Limb (tissue), 2 donors: ENCODE measurements around the gene HS1BP3.

Experiments
- DNase-seq, 2 donors: peaks; one replicate each; pipeline ENCODE4 v3.0.0-alpha.2; 2016; ENCODE audit errors: extremely low spot score in 2 of 2

Gene HS1BP3

DNA sequence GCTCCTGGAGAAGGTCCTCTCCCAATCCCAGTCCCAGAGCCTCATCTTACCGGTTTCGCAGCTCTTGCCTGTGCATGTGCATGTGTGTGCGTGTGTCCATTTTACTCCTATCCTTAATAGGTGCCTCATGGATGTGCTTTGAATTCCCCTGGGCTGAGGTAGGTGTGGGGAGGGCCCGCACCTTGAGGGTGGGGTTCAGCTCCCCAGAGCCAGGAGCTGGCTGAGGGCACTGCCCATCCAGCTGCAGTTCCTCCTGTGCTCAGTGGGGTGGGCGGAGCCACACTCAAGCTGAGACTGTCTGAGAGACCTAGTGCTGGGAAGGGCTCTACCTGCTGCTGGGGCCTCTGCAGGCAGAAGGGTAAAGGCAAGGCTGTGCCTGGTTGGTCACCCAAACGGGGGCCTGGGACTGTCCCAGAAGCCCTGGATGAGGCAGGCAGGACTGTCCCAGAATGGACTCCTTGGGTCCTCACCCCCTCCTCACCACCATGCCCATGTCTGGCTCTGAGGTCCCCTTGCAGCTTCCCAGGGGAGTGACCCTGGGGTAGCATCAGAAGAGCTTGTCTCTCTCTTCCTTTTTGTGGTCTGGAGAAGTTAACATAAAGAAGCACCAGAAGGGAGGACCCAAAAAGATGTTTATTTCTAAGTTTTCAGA, 24.9 kb upstream of the HS1BP3 start:
- no peak for DNase-seq

DNA sequence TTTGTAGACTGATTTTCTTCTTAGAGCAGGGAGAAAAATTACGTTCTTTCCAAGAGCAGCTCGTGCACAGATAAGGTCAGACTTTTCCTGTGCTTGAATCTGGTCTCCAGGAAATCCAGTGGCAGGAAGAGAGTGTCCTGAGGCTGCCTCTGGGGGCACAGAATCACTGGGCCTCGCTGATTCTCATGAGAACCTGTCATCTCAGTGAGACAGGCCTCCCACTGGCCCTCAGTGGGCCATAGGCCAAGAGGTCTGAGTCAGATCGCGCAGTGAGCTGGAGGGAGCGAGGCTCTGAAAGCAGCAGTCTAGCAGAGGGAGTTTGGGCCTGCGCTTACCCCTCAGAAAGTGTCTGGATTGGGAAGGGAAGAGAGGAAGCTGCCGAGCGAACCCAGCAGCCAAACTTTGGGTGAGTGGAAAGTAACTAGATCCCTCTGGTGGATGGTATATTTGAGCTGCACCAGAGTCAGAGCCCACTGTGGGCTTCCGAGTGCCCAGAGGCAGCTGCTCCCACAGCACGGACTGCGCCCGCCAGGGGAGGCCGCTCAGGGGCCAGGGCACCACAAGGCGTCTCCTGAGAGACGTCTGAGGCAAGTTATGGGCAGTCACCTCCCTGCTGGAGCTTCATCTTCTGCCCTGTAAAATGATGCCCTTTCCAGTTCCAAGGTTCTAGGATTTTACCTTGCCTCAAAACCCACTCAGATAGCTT, 24.2 kb upstream of the HS1BP3 start:
- no peak for DNase-seq

DNA sequence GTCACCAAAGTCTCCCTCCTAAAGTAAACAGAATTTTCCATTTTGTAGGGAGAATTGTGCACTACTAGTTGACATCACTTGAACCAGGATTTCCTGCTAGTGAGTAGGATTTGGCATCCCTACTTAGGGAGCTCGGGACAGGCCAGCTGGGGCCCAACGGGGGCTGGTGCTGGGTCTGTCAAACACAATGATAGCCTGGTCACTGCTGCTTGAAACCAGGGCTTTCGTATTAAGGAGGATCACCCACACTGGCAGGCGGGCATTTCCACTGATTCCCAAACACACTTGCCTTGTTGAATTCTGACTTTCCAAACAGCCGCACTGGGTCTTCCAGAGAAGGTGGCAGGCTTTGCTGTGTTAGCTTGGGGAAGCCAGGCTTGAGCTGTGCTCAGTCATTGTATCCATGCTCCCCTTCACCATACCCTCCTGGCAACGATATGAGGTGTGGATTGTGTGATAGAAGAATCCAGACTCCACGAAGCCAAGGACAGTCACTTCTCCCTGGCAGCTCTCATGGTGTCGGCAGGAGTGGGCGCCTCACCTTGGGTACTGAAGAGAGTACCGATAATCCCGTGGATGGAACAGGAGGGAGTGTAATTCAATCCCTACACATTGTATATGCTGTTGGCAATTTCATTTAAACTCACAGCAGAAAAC, 23.5 kb upstream of the HS1BP3 start:
- no peak for DNase-seq

DNA sequence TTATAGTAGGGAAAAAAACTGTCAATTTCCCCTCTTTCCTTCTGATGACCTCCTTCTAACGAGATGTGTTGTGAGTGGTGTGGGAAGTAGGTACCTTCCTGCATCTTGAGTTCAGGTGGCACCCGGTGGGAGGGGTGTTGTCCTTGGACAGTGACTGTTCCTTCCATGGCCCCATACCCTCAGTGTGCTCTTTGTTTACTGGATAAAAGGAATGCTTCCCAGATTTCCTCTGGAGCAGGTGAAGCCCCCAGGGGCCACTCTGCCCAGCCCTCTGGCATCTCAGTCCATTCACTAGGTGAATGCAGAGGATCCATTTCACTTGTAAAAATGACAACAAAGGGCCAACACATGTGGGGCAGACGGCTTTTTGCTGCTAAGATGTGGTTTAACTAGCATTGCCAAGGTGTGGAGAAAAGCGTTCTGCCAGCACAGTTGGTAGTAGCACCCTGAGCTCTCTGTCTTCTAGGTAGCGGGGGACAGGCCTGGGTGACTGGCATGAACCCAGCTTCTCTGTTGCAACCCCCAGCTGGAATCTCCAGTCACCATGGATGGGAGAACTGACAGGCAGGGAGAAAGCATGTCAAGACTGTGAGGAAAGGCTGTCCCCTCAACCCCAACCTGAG, 22.9 kb upstream of the HS1BP3 start:
- no peak for DNase-seq

DNA sequence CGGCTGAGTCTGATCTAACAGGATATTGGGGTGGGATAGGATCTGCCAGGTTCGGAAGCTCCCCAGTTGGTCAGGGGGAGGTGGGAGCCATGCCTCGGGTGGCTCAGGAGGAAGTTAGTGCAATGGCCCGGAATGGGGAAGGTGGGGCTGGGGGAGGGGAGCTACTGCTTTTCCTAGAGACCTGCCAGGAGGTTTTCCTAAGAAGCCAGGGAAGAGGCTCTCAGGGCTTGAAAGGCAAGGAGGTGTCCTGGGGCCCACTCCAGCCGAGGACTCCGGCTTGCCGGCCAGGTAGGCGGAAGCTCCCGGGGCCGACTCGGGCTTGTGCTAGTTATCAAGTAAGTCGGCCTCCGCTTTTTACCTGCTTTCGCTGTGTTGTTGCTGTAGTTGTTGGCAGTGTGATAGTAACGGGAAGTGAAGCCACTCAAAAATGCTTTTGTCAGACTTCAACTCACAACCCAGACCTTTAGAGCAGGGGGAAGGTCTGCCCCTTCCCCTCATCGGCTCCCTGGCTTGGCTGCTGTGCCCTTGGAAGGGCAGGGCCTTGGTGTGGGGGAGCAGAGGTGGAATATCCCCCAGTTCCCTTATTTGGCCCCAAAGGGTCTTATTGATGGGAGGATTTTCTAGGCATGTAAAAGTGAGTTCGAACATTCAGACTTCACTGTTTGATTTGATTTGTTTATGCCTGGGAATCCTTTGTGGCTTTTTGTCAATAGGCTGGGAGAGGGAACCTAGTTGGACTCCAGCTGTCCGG, 21.5 kb upstream of the HS1BP3 start:
- DNase-seq: no peak

DNA sequence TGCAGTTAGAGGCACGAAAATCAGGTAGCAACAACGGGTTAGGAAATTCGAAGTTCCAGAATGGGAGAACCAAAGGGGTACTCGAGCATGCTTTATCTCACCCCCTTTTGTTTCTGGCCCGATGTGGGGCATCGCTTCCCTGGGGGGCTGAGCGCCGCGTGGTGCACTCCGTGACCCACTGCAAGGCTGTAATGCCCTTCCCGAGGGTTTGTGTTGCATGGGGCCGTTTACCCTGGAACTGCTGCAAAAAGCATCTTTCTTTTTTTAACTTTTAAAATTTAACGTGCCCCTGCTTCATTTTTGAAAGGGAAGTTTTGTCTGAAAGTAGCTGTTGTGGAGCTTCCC, 20.8 kb upstream of the HS1BP3 start:
- DNase-seq: no peak

DNA sequence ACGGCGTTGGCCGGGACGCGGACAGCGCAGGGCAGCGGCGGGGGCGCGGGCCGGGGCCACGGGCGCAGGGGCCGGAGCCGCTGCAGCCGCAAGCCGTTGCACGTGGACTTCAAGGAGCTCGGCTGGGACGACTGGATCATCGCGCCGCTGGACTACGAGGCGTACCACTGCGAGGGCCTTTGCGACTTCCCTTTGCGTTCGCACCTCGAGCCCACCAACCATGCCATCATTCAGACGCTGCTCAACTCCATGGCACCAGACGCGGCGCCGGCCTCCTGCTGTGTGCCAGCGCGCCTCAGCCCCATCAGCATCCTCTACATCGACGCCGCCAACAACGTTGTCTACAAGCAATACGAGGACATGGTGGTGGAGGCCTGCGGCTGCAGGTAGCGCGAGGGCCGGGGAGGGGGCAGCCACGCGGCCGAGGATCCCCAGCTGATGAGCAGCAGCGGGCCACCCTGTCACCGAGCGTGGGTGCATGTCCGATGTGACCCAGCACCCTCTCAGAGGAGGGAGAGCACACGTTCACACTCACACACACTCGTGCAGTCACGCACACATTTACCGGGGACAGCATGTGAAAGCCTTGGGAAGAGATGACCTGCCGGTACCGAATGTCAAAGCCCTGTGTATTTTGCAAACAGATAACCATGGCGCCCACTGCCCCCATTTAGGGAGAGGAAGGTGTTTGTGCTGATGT, 20.3 kb upstream of the HS1BP3 start:
- no peak for DNase-seq

DNA sequence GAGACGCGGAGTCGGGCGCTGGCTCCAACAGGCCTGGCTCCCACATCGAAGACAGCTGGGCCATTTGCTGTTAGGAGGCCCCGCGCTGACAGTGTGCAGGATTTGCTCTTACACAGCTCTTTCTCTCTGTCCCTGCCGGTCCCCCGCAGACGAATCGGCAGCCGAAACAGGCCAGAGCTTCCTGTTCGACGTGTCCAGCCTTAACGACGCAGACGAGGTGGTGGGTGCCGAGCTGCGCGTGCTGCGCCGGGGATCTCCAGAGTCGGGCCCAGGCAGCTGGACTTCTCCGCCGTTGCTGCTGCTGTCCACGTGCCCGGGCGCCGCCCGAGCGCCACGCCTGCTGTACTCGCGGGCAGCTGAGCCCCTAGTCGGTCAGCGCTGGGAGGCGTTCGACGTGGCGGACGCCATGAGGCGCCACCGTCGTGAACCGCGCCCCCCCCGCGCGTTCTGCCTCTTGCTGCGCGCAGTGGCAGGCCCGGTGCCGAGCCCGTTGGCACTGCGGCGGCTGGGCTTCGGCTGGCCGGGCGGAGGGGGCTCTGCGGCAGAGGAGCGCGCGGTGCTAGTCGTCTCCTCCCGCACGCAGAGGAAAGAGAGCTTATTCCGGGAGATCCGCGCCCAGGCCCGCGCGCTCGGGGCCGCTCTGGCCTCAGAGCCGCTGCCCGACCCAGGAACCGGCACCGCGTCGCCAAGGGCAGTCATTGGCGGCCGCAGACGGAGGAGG, 19.6 kb upstream of the HS1BP3 start:
- DNase-seq: no peak

DNA sequence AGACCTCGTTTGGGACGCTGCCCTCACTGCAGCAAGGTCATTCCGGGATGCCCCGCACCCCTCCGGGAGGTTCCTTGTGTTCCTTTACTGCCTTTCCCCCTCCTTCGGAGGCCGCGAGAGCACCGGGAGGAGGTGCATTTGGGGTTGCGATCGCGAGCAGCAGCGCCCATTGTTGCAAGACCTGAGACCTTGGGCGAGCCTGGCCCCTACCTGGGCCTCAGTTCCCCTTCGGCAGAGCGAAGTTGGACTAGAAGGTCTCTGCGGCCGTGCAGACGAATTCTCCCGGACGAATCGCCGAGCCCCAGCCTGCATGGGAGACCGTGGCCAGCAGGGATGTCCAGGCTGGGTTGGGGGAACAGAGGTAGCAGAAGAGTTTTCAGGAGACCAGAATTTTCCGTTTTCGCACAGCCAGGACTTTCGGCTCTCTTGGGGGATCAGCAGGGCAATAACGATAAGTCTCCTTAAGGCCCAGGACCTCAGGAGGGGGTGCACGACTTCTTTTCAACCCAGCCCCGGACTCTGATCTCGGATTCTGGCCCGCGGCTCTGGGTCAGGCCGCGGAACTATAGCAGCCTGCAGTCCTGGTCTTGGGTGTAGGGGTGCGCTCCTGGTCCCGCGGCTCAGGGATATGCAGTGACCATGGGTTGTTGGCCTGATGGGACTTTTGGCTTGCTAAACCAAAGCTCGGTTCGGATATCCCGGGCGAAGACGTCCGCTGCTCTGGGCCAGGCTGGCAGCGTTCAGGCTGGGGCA, 18.8 kb upstream of the HS1BP3 start:
- DNase-seq: no peak

DNA sequence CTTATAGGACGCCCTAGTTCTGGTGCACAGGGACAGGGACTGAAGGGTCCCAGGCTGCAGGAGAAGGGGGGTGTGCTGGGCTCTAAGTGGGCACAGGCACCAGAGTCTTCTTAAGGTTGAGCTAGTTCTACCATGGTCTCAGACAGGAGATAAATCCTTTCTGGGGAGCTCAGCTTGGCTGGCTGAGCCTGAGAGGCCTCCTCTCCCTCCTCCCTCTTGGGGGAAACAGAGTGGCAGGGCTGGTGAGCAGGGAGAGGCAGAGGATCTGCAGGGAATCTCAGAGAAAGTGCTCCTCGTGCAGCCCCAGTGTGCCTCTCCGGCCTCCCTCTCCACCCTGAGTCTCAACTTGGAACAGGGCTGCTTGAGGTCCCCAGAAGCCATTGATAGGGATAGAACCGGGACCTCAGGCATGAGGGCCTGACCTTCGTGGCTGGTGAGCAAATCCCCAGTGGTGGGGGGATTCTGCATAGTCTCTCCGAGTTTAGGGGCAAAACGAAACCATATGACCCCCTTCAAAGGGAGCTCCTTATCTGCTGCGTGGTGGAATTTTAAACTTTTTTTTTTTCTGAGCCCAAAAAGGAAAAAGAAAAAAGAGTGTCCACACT, 18.1 kb upstream of the HS1BP3 start:
- DNase-seq: no peak

DNA sequence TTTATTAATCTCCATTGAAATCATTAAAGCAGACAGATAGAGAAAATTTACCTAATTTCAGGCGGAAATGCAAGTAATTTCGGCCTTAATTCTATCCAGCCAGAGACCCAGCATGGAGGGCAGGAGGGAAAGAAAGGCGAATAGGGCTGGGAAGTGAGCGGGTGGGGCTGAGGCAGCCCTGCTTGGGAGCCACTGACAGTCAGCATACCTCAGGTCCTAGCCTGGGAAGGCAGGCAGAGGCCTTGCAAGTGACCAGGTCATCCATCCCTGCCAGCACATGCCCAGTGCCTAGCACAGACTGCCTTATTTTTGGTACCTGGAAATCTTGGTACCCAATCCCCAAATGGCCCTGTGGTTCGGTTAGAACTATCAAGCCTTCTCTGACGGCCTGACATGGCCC, 17.6 kb upstream of the HS1BP3 start:
- DNase-seq: no peak

DNA sequence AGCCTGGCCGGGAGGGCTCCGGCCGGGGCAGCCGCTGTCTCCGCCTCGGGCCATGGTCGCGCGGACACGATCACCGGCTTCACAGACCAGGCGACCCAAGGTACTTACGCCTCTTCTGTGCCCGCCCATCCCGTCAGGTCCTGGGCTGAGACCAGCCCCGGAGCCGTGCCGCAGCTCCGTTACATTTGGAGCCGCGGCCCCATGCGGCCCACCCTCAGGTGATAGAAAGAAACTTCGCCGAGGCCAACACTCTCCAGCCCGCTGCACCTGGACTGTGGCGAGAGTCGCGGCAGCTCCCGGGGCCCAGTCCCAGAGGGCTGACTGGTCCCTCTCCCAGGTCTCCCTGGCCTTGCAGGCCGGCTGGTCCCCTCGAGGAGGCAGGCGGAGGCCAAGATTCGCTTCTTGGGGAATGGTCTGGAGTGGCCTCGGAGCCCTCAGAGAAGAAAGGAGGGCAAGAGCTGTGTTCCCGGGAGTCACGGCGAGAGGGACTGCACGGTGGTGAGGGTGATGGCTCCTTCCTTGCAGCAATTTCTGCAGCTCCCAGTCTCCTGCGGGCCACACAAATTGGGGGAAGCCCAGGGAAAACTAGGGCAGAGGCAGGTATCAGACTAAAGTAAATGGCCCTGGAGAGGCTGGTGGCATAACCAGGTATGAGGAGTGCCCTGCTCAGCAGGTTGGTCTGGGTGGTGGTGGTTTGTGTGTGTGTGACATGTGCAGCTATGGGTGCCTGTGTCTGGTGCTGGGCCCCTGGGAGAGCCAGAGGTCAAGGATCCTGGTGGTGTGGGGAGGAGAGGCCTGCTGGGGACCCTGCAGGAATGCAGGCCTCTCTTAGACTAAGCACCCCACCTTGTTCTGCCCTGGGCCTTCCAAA, 16.9 kb upstream of the HS1BP3 start:
- DNase-seq: no peak

DNA sequence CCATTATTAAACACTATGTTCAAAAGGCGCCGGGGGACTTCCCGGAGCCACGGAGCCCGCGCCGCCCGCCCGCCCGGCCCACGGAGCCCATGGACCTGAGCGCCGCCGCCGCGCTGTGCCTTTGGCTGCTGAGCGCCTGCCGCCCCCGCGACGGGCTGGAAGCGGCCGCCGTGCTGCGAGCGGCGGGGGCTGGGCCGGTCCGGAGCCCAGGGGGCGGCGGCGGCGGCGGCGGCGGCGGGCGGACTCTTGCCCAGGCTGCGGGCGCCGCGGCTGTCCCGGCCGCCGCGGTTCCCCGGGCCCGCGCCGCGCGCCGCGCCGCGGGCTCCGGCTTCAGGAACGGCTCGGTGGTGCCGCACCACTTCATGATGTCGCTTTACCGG, 16.2 kb upstream of the HS1BP3 start:
- DNase-seq: no peak

DNA sequence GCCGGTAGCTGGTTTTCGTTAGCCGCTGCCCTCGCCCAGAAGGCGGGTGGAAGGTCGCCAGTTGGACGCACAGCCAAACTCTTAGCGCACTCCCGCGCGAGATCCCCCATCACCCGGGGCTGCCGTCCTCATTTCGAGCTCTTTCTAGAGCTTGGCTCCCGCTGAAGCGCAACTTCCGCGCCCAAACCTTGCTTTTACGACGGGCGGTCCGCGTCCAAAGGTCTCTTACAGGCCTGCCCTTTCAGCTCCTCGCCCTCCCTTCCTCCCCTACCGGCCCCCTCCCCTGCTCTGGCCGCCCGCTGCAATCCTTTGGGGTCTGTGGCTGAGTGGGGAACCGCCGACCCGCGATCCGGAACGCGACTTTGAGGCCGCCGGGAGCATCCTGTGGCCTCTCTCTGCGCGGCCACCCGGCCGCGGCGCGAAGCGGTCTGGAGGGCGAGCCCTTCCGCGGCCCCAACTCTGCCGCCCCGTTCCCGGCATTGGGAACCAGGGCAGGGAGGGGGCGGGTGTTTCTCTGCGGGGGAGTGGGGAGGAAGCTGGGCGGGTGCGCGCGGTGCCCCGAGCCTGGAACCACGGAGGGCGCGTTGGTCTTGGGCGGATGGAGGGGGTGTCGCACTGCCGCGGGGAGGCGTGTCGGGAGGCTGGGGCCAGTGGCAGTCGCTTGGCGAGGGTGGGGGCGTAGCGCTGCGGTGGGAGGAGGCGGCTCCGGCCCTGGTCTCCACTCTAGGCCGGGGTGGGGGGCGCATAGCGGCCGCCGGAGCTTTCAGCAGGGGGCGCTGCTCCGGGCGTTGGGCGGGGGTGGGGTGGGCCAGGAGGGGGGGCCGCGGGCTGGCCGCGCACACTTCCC, 15.6 kb upstream of the HS1BP3 start, which contains the start of gene GDF7:
TSS of gene GDF7 (plus strand) at position 841 of the 847 bp plus-strand sequence. CDS start 96 bp downstream, outside the sequence.
- peak; percentile 12 to 75 for DNase-seq

DNA sequence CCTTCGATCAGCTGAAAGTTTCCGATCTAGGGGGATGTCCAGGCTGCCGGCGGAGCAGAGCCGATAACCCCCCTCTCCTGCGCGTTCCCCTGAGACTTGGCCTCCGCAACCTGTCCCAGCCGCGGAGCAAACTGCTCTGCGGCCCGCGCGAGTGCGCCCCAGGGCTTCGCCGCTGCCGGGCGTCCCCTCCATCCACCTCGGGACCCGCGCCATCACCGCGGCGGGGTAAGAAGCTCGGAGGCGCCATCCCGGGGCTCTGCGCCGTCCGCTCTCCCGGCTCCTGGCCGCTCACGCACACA, 15.1 kb upstream of the HS1BP3 start:
- no peak for DNase-seq

DNA sequence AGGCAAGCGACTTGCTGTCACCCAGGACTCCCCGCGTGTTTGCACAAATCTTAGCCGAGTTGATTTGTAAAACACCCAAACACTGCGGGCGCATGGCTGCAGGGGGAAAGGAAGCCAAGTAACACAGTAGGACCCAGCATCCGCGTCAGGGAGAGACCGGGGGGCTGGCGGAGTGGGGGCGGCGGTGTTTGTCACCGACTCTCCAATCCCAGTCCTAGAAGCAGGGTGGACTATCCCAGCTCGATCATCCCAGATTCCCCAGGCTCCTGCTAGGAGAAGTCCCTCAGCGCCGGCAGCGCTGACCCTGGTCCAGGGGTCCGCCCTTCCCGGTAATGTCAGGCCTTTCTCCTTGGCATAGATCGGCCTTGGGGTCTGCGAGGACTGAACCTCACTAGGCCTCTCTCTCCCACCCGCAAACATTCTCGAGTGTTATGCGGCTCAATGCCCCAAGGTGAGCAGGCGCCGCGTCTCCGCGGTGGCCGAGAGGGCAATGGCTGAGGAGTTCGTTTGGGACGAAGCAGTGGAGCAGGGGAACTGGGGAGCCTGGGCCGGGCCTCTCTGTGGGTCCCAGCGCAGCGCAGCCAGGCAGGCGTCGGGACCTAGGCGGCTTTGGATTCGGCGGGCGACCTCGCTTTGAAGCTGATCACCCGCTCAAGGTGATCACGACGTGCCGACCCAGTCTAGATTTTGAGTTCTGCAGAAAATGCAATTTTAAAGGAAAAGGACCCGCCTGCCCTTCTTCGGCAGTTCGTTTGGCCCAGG, 14.5 kb upstream of the HS1BP3 start:
- DNase-seq: no peak
